Measurements from ENCODE around the gene ACTN1.

Gene ACTN1

GRCh38 chr14:68932231-68932630, 46.9 kb downstream of the ACTN1 start:
- Histone ChIP-seq H3K4me3 (ENCODE audit: low read depth, low read length) (no peak overlapping the region), H3K4me1 (ENCODE audit: control insufficient read depth, insufficient read depth, low read length) (peaks cover 10% of the 10 kb centered on the region), H3K27ac (ENCODE audit: low read depth, low read length) (no peak overlapping the region), H3K27me3 (ENCODE audit: control insufficient read depth, insufficient read depth, low read length) (no peaks in the 10 kb centered on the region), H3K9ac (ENCODE audit: low read depth, low read length) (no peak overlapping the region), H3K36me3 (ENCODE audit: control insufficient read depth, insufficient read depth, low read length) (no peaks in the 10 kb centered on the region), H3K9me3 (ENCODE audit: control insufficient read depth, insufficient read depth, low read length) (no peaks in the 10 kb centered on the region)

GRCh38 chr14:68931474-68932051, 47.5 kb downstream of the ACTN1 start:
- Histone ChIP-seq H3K36me3 (ENCODE audit: control insufficient read depth, insufficient read depth, low read length) (no peaks in the 10 kb centered on the region), H3K9ac (ENCODE audit: low read depth, low read length) (no peak overlapping the region), H3K9me3 (ENCODE audit: control insufficient read depth, insufficient read depth, low read length) (no peaks in the 10 kb centered on the region), H3K4me3 (ENCODE audit: low read depth, low read length) (no peak overlapping the region), H3K27me3 (ENCODE audit: control insufficient read depth, insufficient read depth, low read length) (no peaks in the 10 kb centered on the region), H3K4me1 (ENCODE audit: control insufficient read depth, insufficient read depth, low read length) (peaks cover 10% of the 10 kb centered on the region), H3K27ac (ENCODE audit: low read depth, low read length) (no peak overlapping the region)

GRCh38 chr14:68931063-68931462, 48.0 kb downstream of the ACTN1 start:
- Histone ChIP-seq H3K27ac (ENCODE audit: low read depth, low read length) (no peak overlapping the region), H3K9me3 (ENCODE audit: control insufficient read depth, insufficient read depth, low read length) (no peaks in the 10 kb centered on the region), H3K4me1 (ENCODE audit: control insufficient read depth, insufficient read depth, low read length) (peaks cover 8% of the 10 kb centered on the region), H3K4me3 (ENCODE audit: low read depth, low read length) (no peak overlapping the region), H3K36me3 (ENCODE audit: control insufficient read depth, insufficient read depth, low read length) (no peaks in the 10 kb centered on the region), H3K9ac (ENCODE audit: low read depth, low read length) (no peak overlapping the region), H3K27me3 (ENCODE audit: control insufficient read depth, insufficient read depth, low read length) (no peaks in the 10 kb centered on the region)

GRCh38 chr14:68929623-68930307, 49.3 kb downstream of the ACTN1 start:
- no peak overlapping the region for H3K27ac ChIP-seq (ENCODE audit: low read depth, low read length)
- peaks cover 7% of the 10 kb centered on the region; the same call in 1 of the 2 replicates for H3K4me1 ChIP-seq (ENCODE audit: control insufficient read depth, insufficient read depth, low read length)
- H3K27me3 ChIP-seq (ENCODE audit: control insufficient read depth, insufficient read depth, low read length): no peaks in the 10 kb centered on the region
- no peak overlapping the region for H3K9ac ChIP-seq (ENCODE audit: low read depth, low read length)
- H3K4me3 ChIP-seq (ENCODE audit: low read depth, low read length): no peak overlapping the region
- H3K9me3 ChIP-seq (ENCODE audit: control insufficient read depth, insufficient read depth, low read length): no peaks in the 10 kb centered on the region
- H3K36me3 ChIP-seq (ENCODE audit: control insufficient read depth, insufficient read depth, low read length): peaks cover 10% of the 10 kb centered on the region

- H3K4me3 ChIP-seq (ENCODE audit: low read depth, low read length): no peak overlapping the region
These were observed 50.1 kb downstream of the ACTN1 start for GRCh38 chr14:68928770-68929550.

GRCh38 chr14:68927956-68928675, 51.0 kb downstream of the ACTN1 start:
- Histone ChIP-seq H3K27me3 (ENCODE audit: control insufficient read depth, insufficient read depth, low read length) (no peaks in the 10 kb centered on the region), H3K36me3 (ENCODE audit: control insufficient read depth, insufficient read depth, low read length) (peaks cover 26% of the 10 kb centered on the region), H3K9me3 (ENCODE audit: control insufficient read depth, insufficient read depth, low read length) (no peaks in the 10 kb centered on the region), H3K4me1 (ENCODE audit: control insufficient read depth, insufficient read depth, low read length) (peaks cover 3% of the 10 kb centered on the region; the same call in 1 of the 2 replicates), H3K4me3 (ENCODE audit: low read depth, low read length) (no peak overlapping the region), H3K27ac (ENCODE audit: low read depth, low read length) (no peak overlapping the region), H3K9ac (ENCODE audit: low read depth, low read length) (no peak overlapping the region)

More at GRCh38 chr14:68928770-68929550, 50.1 kb downstream of the ACTN1 start:
- Histone ChIP-seq H3K4me1 (ENCODE audit: control insufficient read depth, insufficient read depth, low read length) (peaks cover 7% of the 10 kb centered on the region; the same call in 1 of the 2 replicates), H3K9ac (ENCODE audit: low read depth, low read length) (no peak overlapping the region), H3K27me3 (ENCODE audit: control insufficient read depth, insufficient read depth, low read length) (no peaks in the 10 kb centered on the region), H3K27ac (ENCODE audit: low read depth, low read length) (no peak overlapping the region), H3K36me3 (ENCODE audit: control insufficient read depth, insufficient read depth, low read length) (peaks cover 18% of the 10 kb centered on the region), H3K9me3 (ENCODE audit: control insufficient read depth, insufficient read depth, low read length) (no peaks in the 10 kb centered on the region)

- Histone ChIP-seq H3K9ac (ENCODE audit: low read depth, low read length) (no peak overlapping the region), H3K27ac (ENCODE audit: low read depth, low read length) (no peak overlapping the region), H3K36me3 (ENCODE audit: control insufficient read depth, insufficient read depth, low read length) (peaks cover 33% of the 10 kb centered on the region), H3K4me3 (ENCODE audit: low read depth, low read length) (no peak overlapping the region), H3K9me3 (ENCODE audit: control insufficient read depth, insufficient read depth, low read length) (no peaks in the 10 kb centered on the region), H3K4me1 (ENCODE audit: control insufficient read depth, insufficient read depth, low read length) (peaks cover 10% of the 10 kb centered on the region), H3K27me3 (ENCODE audit: control insufficient read depth, insufficient read depth, low read length) (no peaks in the 10 kb centered on the region)
These were observed 52.0 kb downstream of the ACTN1 start for GRCh38 chr14:68927089-68927488.

GRCh38 chr14:68926236-68926635, 52.9 kb downstream of the ACTN1 start:
- Histone ChIP-seq H3K36me3 (ENCODE audit: control insufficient read depth, insufficient read depth, low read length) (peaks cover 37% of the 10 kb centered on the region), H3K4me3 (ENCODE audit: low read depth, low read length) (no peak overlapping the region), H3K4me1 (ENCODE audit: control insufficient read depth, insufficient read depth, low read length) (peaks cover 13% of the 10 kb centered on the region), H3K9ac (ENCODE audit: low read depth, low read length) (no peak overlapping the region), H3K27me3 (ENCODE audit: control insufficient read depth, insufficient read depth, low read length) (no peaks in the 10 kb centered on the region), H3K9me3 (ENCODE audit: control insufficient read depth, insufficient read depth, low read length) (no peaks in the 10 kb centered on the region), H3K27ac (ENCODE audit: low read depth, low read length) (no peak overlapping the region)

GRCh38 chr14:68925373-68925772, 53.7 kb downstream of the ACTN1 start:
- no peaks in the 10 kb centered on the region for H3K27me3 ChIP-seq (ENCODE audit: control insufficient read depth, insufficient read depth, low read length)
- no peak overlapping the region for H3K27ac ChIP-seq (ENCODE audit: low read depth, low read length)
- H3K4me1 ChIP-seq (ENCODE audit: control insufficient read depth, insufficient read depth, low read length): peaks cover 13% of the 10 kb centered on the region

GRCh38 chr14:68924186-68925158, 54.6 kb downstream of the ACTN1 start:
- peak overlapping the region; percentile 13 for H3K27ac ChIP-seq (ENCODE audit: low read depth, low read length)
- H3K4me1 ChIP-seq (ENCODE audit: control insufficient read depth, insufficient read depth, low read length): peaks cover 13% of the 10 kb centered on the region
- H3K9me3 ChIP-seq (ENCODE audit: control insufficient read depth, insufficient read depth, low read length): no peaks in the 10 kb centered on the region
- H3K36me3 ChIP-seq (ENCODE audit: control insufficient read depth, insufficient read depth, low read length): peaks cover 55% of the 10 kb centered on the region
- no peak overlapping the region for H3K9ac ChIP-seq (ENCODE audit: low read depth, low read length)
- H3K27me3 ChIP-seq (ENCODE audit: control insufficient read depth, insufficient read depth, low read length): no peaks in the 10 kb centered on the region
- H3K4me3 ChIP-seq (ENCODE audit: low read depth, low read length): no peak overlapping the region

More at GRCh38 chr14:68925373-68925772, 53.7 kb downstream of the ACTN1 start:
- no peak overlapping the region for H3K9ac ChIP-seq (ENCODE audit: low read depth, low read length)
- no peaks in the 10 kb centered on the region for H3K9me3 ChIP-seq (ENCODE audit: control insufficient read depth, insufficient read depth, low read length)
- no peak overlapping the region for H3K4me3 ChIP-seq (ENCODE audit: low read depth, low read length)
- peaks cover 46% of the 10 kb centered on the region for H3K36me3 ChIP-seq (ENCODE audit: control insufficient read depth, insufficient read depth, low read length)

Data from HUES48 (cell line).